Prostate gland (tissue), 2 donors: Measurements from ENCODE around the gene MYADM. TPM values are rescaled to one million over a fixed set of nuclear protein-coding genes. Genes with fewer than 3 reads are reported as not detected.

Source experiments
- DNase-seq: peaks from one replicate; pipeline ENCODE4 v3.0.0-alpha.2; 2019; ENCODE audit warnings: low spot score
- H3K27ac ChIP-seq, 2 donors: fragments of 200-600 bp; sonication (generic); 2 replicates each; pipeline ENCODE4 v1.5.1; 2017 to 2019
- H3K27me3 ChIP-seq: fragments of 200-600 bp; sonication (generic); replicated peaks from 2 replicates; pipeline ENCODE4 v1.5.1; 2019; ENCODE audit not compliant: insufficient read depth
- H3K36me3 ChIP-seq, 2 donors: fragments of 200-600 bp; sonication (generic); 1 replicate in 1 of 2; 2 replicates in 1 of 2; pipeline versions ENCODE4 v1.5.1 to v1.8.1; 2017 to 2019
- H3K4me1 ChIP-seq: fragments of 200-600 bp; sonication (generic); replicated peaks from 2 replicates; pipeline ENCODE4 v1.5.1; 2019
- H3K4me3 ChIP-seq, 2 donors: fragments of 200-600 bp; sonication (generic); 2 replicates each; pipeline ENCODE4 v1.5.1; 2017 to 2019
- H3K9me3 ChIP-seq: fragments of 200-600 bp; sonication (generic); 2 replicates; pipeline ENCODE4 v1.5.1; 2017
- CTCF ChIP-seq, 4 experiments: fragments of 200-600 bp in 2 of 4; fragments of 450-650 bp in 2 of 4; sonication (generic) in 2 of 4; IDR thresholded peaks; 1 replicate in 3 of 4; 2 replicates in 1 of 4; pipeline ENCODE4 v1.5.1; 2016 to 2019; ENCODE audit warnings: antibody characterized with exemption in 4 of 4, mild to moderate bottlenecking in 2 of 4, moderate library complexity in 2 of 4
- POLR2A ChIP-seq: fragments of 450-650 bp; IDR thresholded peaks from one replicate; pipeline ENCODE4 v1.6.1; 2016; ENCODE audit warnings: antibody characterized with exemption, mild to moderate bottlenecking
- POLR2AphosphoS5 ChIP-seq: sonication (generic); formaldehyde crosslinking; IDR thresholded peaks from one replicate; pipeline ENCODE4 v1.6.1; 2017; ENCODE audit warnings: antibody characterized with exemption
- WGBS: methylation state at CpG from one replicate; pipeline ENCODE4 v1.1.5; 2018; 5-methylcytosine and 5-hydroxymethylcytosine counted together
- intact Hi-C: fragments of 100-400 bp; cut with DNase I; formaldehyde crosslinking; loops from one replicate; pipeline ENCODE4 v1.14.2; 2022
- total RNA-seq, 2 donors: library from RNA; depleted of rRNA; stranded (reverse); fragments of >200 nt; gene quantifications; one replicate each; pipeline ENCODE4 v1.1.0, GENCODE V29; 2016

MYADM gene
- total RNA-seq, 2 donors from 2014 or later = 56.4 to 96.3 TPM

GRCh38 chr19:53909471-53910169 lies 41.9 kb downstream of the MYADM start:
- Histone ChIP-seq H3K4me3 (no peak overlapping the region), H3K4me1 (peaks cover 2% of the 10 kb centered on the region), H3K9me3 (no peaks in the 10 kb centered on the region), H3K27ac (no peak overlapping the region), H3K36me3 (no peaks in the 10 kb centered on the region), H3K27me3 (peaks cover 40% of the 10 kb centered on the region)
- 3% methylated on average over 42 of the region's 47 CpGs for WGBS
- intact Hi-C loops = loop anchor here (5.0 kb wide), 1 partner anchor 113 kb away; no protein-coding TSS in a partner anchor
- TF ChIP-seq POLR2A (no peak), POLR2AphosphoS5 (no peak), CTCF (IDR thresholded peaks at IDR 0.05) (no peak)
- DNase-seq = no peak

DNA sequence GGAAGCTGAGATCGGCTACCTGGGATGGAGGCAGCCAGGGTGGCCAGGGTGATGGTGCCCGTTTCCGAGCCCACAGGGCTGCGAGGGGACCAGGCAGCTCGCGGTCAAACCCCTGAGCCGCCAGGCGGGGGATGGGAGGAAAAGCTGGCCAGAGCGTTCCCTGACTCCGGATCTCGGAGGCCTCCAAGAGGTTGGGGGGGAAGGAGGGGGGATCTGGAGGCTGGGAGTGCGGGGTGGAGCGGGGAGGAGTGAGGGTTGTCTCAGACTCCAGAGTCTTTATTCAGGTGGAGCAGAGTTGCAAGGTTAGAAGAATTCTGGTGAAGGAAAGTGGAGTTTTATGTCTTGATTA lies 42.5 kb downstream of the MYADM start:
- Histone ChIP-seq H3K36me3 (no peaks in the 10 kb centered on the region), H3K27me3 (peaks cover 40% of the 10 kb centered on the region), H3K9me3 (no peaks in the 10 kb centered on the region), H3K27ac (no peak overlapping the region), H3K4me1 (peaks cover 2% of the 10 kb centered on the region), H3K4me3 (no peak overlapping the region)
- under 1% methylated on average over 13 of the region's 13 CpGs for WGBS
- intact Hi-C loops = no loop called here
- TF ChIP-seq CTCF (IDR thresholded peaks at IDR 0.05) (no peak), POLR2A (no peak), POLR2AphosphoS5 (no peak)
- DNase-seq = no peak

DNA sequence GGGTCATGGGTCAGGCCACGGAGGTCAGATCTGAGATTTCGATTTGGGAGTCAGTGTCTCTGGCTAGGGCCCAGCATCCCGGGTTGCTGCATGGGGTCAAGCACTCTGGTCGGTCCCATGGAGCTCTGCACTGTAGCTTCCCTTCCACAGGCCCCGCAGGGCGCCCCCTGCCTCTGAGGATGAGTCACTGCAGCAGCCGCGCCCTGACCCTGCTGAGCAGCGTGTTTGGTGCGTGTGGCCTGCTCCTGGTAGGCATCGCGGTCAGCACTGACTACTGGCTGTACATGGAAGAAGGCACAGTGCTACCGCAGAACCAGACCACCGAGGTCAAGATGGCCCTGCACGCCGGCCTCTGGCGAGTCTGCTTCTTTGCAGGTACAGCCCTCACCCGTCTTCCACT lies 45.0 kb downstream of the MYADM start:
- no peaks in the 10 kb centered on the region for H3K9me3 ChIP-seq
- TF ChIP-seq POLR2AphosphoS5 (no peak), CTCF (IDR thresholded peaks at IDR 0.05) (no peak), POLR2A (no peak)
- H3K27me3 ChIP-seq = peaks cover 25% of the 10 kb centered on the region
- H3K27ac ChIP-seq = no peak overlapping the region
- no peak for DNase-seq
- WGBS = 79% methylated on average over 18 of the region's 18 CpGs
- no peak overlapping the region for H3K4me3 ChIP-seq
- no peaks in the 10 kb centered on the region for H3K36me3 ChIP-seq
- intact Hi-C loops = no loop called here
- peaks cover 2% of the 10 kb centered on the region for H3K4me1 ChIP-seq

GRCh38 chr19:53915000-53915399 lies 47.3 kb downstream of the MYADM start:
- 56% methylated on average over 8 of the region's 8 CpGs for WGBS
- DNase-seq = no peak

More at GRCh38 chr19:53915000-53915399, 47.3 kb downstream of the MYADM start:
- Histone ChIP-seq H3K9me3 (no peaks in the 10 kb centered on the region), H3K36me3 (no peaks in the 10 kb centered on the region), H3K27ac (no peak overlapping the region), H3K27me3 (peaks cover 14% of the 10 kb centered on the region), H3K4me3 (no peak overlapping the region), H3K4me1 (no peaks in the 10 kb centered on the region)
- TF ChIP-seq POLR2AphosphoS5 (no peak), CTCF (IDR thresholded peaks at IDR 0.05) (no peak), POLR2A (no peak)
- intact Hi-C loops = no loop called here
